NCI-H460 (cell line): ENCODE data around the gene IFT81. TPM values are rescaled to one million over a fixed set of nuclear protein-coding genes. Genes with fewer than 3 reads are reported as not detected.
"Not testable (repeated sequence)": the region's sequence is repeated elsewhere in the genome, so short reads cannot be mapped to it uniquely, and the experiment has no call there.

Experiments used
- DNase-seq: peaks from one replicate; pipeline ENCODE4 v3.0.0-alpha.2; 2016; ENCODE audit warnings: low read depth; ENCODE audit errors: extremely low read depth
- total RNA-seq: library from RNA; depleted of rRNA; stranded (reverse); fragments of >200 nt; shearing (Covaris generic); gene quantifications from 2 replicates; pipeline ENCODE4 v1.2.3, GENCODE V29; 2014

IFT81 gene
- total RNA-seq, 1 experiment from 2014 or later: 10.3 TPM

DNA sequence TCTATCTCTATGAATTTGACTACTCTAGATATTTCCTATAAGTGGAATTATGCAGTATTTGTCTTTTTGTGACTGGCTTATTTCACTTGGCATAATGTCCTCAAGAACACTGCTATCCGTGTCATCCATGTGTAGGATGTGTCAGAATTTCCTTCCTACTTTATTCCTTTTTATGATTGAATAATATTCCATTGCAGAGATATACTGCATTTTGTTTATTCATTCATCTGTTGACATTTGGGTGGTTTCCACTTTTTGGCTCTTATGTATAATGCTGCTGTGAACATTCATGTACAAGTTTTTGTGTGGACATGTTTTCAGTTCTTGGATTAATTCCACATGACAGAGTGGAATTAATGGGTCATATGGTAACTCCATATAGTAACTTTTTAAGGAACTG lies 111.2 kb downstream of the IFT81 start:
- no peak for DNase-seq

DNA sequence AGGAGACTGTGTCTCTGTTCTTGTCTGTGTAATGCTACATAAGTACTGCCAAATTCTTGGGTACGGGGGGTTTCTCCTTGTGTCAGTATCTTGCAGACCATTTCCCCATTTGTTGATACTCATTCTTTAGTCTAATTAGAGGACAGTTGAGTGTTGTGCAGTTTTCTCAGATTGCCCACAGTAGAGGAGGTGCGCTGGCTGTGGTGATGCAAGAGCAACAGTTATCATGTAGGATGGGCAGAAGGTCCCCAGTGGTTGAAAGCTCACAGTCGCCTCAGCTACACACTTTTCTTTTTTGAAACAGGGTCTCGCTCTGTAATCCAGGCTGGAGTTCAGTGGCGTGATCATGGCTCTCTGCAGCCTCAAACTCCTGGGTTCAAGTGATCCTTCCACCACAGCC lies 119.1 kb downstream of the IFT81 start:
- DNase-seq: no peak

DNA sequence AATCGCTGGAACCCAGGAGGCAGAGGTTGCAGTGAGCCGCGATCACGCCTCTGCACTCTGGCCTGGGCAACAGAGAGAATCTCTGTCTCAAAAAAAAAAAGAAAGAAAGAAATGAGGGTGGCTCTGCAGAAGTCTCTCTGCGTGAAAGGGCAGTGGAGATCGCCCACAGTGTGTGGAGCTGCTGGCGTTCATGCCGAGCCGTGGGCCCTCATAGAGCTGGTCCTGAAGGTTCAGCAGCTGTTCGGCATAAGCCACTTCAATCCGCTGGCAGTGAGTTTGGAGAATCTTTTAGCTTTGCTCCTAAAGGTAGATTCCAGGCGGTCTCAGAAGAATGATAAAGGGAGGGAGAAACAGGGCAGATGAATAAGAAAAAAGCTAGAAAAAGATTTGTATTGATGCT lies 120.2 kb downstream of the IFT81 start:
- DNase-seq: no peak

DNA sequence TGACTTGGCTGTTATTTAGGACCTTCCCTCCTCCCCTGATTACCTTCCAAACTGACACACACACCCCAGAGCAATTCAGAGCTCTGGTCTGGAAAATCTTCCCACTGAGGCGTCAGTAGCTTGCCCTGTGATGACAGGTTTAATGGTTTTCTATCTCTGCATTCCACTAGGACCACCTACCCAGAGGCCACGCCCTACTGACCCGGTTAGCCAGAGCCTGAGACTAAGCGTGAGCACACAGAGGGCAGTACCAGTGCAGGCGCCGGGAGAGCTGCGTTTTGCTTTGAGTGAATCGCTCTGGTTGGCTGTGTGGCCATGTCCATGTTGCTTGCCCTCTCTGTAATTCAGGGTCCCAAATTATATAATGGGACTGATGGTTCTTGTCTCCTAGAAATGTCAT lies 120.7 kb downstream of the IFT81 start:
- DNase-seq: no peak

DNA sequence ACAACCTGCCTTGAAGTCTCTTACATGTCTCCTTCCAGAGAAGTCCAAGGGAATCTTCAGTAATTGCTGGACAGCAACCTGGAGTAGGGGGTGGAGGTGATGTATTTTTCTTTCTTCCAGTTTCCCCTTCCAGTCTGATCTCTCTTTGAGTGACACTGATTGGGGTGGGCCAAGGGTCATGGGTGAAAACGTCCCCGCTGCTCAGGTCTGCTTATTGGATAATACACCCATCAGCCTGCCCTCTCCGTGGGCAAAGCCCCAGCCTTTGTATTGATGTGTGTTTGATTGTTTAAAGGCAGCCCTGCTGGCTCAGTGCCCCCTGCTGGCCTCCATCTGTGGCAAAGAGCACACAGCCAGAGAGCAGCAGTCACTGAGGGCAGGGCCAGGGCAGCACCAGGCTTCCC lies 121.2 kb downstream of the IFT81 start:
- no peak for DNase-seq

DNA sequence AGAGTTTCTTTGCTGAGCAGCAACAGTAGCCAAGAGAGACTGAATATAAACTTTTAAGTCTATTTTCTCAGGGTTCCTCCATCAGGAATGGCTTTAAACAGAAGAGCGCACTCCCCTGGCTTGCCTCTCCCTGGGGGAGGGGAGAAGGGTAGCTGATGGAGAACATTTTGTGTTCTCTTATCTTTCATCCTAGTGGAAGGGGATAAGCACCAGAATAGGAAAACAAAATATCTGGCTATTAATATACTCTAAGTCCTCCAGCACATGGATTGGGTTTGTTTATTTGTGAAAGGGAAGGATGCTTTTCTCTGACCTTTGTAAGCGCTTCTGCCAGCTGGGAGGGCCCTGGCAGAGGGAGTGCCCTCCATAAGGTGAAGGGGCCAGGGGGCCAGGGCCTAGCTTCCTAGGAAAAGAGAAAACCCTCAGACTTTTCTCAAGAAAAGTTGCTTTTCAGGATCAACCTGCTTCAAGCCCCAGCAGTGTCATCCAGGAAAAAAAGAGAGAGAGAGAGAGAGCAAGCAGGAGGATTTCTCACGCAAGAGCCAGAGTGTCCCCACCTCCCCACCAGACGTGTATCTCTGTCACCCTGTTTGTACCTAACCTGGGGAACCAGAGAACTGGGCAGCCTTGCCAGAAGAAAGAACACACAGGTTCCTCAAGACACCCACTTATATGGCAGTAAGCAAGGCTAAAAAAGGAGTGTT lies 122.6 kb downstream of the IFT81 start:
- DNase-seq: no peak

DNA sequence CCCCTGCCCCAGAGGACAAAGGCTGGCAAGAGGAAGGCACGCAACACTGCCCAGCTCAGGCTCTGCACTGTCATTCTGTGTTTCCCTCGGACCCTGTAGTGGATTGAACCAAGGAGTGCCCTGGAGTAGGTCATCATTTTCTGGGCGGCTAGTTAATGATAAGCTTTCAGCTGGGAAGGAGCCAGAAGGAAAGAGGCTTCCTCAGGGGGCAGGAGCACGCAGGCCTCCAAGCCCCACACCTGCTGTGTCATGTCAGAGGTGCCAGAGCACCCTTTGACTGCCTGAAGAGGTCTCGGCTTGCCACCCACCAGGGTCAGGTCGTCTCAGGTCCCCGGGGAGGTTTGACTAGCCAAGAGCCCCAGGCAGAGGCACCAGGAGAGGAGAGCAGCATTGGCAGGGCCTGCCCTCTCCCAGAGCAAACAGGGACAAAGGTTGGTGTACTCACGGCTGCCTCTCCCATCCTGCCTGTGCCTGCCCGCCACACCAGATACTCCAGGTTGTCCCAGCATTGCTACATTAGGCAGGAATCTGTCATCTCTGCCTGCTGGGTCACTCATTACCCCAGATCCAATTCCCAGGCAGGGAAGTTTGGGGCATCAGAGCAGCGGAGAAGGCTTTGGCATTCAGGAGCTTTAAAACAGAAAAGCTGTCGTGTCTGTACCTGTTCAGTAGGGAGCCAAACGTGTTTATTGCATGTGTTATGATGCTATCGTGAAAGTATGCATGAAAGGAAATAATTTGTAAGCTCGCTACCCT lies 123.4 kb downstream of the IFT81 start:
- no peak for DNase-seq

DNA sequence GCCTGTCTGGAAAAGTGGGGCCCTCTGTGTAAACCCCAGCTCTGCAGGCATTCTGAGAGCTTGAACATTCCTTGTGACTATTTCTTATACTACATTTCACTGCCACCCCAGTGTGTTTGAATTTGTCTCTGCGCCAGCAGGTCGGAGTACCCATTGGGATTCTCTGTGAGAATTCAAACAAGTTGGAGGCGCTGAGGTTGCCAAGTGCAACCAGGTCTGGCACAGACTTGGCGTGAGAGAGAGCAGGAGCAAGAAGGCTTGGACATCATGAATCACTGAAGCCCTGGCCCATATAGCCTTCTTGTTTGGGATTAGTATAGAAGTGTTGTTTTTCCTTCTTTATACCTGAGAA lies 123.9 kb downstream of the IFT81 start:
- DNase-seq: no peak

DNA sequence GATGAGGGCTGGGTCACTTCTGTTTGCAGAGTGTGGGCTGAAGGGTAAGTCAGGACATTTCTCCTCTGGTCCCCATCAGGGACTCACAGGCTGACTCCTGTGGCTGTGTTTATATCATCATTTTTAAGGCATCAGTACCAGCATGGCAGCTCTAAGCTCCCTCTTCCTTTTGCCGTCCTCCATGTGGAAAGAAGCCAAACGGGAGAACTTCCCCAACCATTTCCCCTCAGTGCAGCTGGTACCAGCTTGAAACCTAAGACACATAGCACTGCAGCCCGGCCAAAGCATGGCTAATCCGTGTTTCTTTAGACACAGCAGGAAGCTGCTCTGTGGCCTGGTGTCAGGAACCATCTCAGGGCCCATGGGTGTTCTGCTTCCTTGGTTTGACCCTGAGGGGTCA lies 124.9 kb downstream of the IFT81 start:
- DNase-seq: no peak

DNA sequence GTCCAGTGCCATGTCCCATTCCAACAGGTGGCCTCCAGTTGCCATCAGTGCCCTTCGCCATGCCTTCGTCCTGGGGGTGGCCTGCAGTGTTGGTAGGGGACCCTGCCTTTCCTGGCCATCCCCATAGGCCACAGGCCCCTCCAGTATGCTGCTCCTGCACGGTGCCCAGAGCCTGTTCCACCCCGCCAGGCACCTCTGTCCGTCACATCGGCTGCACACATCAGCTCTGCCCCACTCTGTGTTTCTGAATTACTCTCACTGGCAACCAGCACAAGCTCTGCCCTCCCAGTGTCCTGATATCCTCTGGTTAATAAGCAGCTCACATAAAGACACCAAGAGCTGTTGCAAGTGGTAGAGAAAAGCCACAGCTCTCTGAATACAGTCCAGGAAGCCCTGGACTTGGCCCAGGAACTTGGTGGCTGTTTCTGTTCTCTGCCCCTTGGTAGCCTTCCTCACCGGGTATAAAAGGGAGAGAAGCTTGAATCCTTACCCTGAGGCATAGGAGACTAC lies 125.6 kb downstream of the IFT81 start:
- no peak for DNase-seq

DNA sequence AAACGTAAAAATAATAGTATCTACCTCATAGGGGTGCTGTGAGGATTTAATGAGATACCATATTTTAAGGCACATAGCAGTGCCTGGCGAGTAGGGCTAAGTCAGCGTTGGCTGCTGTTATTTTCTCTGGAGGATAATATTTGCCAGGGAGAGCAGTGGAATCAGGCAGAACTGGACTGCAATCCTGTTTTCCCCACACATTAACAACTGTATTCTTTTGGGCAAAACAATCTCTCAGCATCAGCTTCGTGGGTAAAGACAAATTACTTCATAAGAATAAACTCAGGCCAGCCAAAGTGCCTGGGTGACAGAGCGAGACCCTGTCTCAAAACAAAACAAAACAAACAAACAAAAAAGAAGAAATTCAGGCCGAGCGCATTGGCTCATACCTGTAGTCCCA lies 127.2 kb downstream of the IFT81 start:
- DNase-seq: no peak

DNA sequence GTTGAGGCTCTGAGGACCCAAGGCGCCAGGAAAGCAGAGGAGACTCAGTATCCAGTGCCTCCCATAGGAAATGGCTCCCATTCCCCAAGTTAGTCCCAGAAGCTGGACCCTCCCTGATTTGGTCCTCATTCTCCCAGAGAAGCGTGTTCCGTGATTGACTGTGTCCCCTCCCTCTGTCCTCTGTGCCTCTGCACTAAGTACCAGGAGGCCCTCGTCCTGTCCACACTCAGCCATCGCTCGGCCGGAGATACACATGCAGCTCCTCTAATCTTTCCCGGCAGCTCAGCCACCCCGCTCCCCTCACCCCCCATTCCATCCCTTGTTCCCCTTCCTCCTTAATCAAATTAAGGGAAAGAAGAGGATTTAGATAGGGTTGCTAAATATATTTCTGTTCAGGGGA lies 128.6 kb downstream of the IFT81 start:
- no peak for DNase-seq

DNA sequence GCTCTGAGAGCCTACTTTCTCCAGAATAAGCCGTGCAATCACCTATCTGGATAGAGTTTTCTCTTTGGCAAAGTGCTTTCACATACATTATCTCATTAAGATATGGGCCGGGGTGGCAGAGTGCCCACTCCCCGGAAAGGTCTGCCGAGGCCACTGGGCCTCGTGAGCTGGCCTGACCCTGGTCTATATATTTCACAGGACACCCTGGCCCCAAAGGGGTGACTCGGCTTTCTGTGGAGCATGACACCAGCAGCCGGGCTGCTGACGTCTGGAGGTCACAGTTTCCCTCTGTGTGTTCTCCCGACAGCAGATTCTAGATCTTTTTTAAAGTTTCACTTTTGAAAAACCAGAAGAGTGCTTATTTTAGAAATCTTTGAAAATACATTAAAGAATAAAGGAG lies 129.0 kb downstream of the IFT81 start:
- DNase-seq: peak; percentile 9

DNA sequence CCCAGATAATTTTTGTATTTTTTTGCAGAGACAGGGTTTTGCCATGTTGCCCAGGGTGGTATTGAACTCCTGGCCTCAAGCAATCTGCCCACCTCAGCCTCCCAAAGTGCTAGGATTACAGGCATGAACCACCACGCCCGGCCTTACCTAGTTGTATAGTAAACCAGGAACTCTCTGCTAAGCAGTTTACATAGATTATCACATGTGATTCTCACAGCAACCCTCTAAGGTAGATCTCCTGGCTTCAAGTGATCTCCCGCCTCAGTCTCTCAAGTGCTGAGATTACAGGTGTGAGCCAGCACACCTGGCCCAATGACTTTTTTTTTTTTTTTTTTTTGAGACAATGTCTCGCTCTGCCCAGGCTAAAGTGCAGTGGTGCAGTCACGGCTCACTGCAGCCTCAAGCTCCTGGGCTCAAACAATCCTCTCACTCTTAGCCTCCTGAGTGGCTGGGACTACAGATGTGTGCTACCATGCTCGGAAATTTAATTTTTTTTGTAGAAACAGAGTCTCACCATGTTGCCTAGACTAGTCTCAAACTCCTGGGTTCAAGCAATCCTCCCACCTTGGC lies 130.9 kb downstream of the IFT81 start:
- DNase-seq: no peak

DNA sequence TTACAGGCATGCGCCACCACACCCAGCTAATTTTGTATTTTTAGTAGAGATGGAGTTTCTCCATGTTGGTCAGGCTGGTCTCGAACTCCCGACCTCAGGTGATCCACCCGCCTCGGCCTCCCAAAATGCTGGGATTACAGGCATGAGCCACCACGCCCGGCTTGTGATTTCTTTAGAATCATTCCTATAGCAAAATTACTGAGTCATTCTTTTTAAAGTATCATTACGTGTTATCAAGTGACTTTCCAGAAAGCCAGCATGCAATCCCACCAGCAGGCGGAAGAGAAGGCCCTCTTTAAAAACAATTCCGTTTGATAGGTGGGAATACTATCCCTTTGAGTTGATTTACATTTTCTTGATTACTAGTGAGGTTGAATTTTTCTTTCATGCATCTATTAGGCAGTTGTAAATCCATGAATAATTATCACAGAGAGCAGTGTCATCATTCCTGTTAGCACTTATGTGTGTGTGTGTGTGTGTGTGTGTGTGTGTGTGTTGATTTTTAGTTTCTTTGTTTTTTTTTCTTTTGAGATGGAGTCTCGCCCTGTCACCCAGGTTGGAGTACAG lies 131.8 kb downstream of the IFT81 start:
- not testable (repeated sequence) for DNase-seq

DNA sequence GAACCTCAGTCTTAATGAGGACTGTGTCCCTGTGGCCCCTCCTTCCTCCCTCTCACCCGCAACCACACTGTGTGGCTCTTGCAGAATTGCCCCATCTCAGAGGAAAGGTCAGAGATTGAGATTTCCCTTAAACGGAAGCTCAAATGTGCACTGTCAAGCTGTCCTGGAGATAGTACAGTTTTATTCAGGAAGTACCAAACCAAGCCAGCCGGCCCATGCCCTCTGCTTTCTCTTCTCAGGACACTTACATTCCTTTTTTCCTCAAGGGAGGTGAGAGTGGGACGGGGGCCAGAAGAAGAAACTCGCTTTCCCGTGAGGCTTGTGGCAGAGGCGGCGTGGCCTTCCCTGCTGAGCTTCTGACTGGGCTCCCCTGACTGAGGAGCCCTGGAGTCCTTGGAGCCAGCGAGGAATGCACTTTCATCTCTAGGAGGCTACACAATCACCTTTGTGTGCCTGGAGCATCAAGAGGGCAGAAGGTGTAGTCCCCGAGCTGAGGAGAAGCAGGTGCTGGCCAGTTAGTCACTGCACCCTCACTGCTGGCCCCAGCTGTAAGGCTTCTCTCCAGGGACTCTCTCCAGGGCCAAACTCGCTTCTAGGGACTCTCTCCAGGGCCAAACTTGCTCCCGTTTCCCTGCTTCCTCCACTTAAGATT lies 132.7 kb downstream of the IFT81 start:
- no peak for DNase-seq

DNA sequence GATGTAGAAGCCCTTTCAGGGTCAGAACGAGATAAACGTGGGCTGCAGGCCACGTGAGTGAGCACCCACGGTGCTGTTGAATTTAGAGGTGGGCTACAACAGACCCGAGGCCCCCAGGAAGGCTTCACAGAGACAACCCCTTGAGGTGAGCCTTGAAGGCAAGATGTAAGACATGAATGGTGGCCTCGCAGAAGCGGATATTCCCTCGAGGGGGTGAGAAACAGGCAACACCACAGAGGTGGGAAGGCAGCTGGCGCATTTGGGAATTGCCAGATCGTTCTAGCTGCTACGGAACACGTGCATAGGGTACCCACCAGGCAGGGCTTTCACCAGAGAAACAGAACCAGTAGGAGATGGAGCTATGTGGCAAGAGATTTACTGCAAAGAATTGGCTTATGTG lies 134.3 kb downstream of the IFT81 start:
- no peak for DNase-seq

DNA sequence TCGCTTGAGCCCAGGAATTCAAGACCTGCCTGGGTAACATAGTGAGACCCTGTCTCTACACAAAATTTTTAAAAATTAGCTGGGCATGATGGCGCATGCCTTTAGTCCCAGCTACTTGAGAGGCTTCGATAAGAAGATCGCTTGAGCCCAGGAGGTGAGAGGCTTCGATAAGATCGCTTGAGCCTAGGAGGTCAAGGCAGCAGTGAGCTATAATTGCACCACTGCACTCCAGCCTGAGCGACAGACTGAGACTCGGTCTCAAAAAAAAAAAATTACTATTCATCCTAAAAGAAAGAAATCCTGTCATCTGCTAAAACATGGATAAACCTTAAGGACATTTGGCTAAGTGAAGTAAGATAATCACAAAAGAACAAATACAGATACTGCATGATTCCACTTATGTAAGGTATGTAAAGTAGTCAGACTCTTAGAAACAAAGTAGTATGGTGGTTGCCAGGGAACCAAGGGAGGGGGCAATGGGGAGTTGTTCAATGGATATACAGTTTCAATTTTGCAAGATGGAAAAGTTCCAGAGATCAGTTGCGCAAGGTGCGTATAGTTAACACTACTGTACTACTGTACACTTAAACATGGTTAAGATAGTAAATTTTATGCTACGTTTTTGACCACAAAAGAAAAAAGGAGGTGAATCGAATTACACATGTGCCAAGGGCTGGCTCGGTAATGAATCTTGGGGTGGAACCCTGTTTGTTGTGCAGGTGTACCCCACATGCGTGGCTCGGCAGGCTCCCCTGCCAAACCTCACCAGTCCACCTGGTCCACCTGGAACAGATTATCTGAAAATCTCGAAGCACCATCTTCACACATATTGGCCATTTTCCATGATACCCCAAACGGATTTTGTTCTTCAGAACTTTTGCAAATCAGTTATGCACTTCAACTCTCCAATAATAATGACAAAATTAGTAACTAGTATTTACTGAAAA lies 138.6 kb downstream of the IFT81 start:
- DNase-seq: no peak

DNA sequence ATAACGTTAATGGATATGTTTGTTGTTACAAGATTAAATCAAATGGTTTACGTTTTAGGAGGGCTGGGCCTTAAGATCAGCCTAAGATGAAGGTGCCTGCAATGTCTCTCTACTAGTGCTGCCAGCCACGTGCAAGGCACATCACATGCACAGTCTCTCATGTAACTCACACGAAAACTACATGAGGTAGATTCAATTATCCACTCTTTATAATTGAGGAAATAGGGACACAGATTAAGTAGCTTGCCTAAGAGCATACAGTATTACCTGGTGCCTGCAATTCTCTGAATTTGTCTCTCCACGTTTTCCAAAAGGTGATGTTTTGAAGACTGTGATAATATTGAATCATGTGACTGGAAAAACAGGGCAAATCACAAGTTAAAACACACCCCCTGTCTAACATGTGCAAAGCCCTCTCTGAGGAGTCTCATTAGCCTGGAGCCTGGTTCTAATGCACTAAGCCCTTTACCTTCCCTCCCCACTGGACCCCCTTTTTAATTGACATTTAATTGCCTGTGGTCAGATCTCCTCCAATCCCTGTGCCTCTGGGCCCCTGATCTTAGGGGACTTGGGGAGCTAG lies 142.3 kb downstream of the IFT81 start:
- no peak for DNase-seq
